Sigmoid colon (tissue), 3 donors: ENCODE data around the gene OPRPN.

Experiments
- POLR2A ChIP-seq, 2 donors: fragments of 450-650 bp; IDR thresholded peaks; one replicate each; pipeline ENCODE4 v1.6.1; 2016; ENCODE audit warnings: antibody characterized with exemption in 2 of 2, mild to moderate bottlenecking in 2 of 2, moderate library complexity in 2 of 2
- TF ChIP-seq, protein P1 (sequence below), 4 experiments: fragments of 450-650 bp in 3 of 4; fragments of 200-600 bp in 1 of 4; IDR thresholded peaks; one replicate each; pipeline ENCODE4 v1.5.1; 2016 to 2019; ENCODE audit warnings: antibody characterized with exemption in 4 of 4, mild to moderate bottlenecking in 3 of 4, moderate library complexity in 2 of 4

DNA sequence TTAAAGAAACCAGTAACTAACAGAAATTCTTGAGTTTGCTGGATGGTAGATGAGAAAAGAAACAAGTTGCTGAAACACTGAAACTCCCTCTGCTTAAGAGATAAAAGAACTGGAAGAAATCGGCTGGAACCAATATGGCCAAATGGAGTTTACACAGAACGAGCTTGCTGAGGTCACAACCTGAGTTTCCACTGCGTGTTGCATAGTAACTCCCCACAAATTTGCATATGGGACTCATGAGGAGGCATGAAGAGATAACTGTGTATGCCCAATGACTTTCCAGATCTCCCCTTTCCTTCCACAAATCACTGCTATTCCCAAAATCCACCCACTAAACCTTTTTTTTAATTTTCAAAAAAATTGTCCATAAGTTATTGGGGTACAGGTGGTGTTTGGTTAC, 25.0 kb upstream of the OPRPN start:
- TF ChIP-seq, protein P1, sequence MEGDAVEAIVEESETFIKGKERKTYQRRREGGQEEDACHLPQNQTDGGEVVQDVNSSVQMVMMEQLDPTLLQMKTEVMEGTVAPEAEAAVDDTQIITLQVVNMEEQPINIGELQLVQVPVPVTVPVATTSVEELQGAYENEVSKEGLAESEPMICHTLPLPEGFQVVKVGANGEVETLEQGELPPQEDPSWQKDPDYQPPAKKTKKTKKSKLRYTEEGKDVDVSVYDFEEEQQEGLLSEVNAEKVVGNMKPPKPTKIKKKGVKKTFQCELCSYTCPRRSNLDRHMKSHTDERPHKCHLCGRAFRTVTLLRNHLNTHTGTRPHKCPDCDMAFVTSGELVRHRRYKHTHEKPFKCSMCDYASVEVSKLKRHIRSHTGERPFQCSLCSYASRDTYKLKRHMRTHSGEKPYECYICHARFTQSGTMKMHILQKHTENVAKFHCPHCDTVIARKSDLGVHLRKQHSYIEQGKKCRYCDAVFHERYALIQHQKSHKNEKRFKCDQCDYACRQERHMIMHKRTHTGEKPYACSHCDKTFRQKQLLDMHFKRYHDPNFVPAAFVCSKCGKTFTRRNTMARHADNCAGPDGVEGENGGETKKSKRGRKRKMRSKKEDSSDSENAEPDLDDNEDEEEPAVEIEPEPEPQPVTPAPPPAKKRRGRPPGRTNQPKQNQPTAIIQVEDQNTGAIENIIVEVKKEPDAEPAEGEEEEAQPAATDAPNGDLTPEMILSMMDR (IDR thresholded peaks at IDR 0.05) = no peak
- TF ChIP-seq POLR2A (IDR thresholded peaks at IDR 0.05) = no peak
